Activated CD8-positive, alpha-beta memory T cell treated with anti-CD3 and anti-CD28 coated beads, Interleukin-2, amount 50 U/mL, for 1 hour (primary cell): ENCODE results near the gene ARID4B.
A peak's percentile ranks its signal among the peaks of the same experiment; 100 is the strongest.
"Not testable (repeated sequence)": the region's sequence is repeated elsewhere in the genome, so short reads cannot be mapped to it uniquely, and the experiment has no call there.

Experiments
- DNase-seq: peaks from one replicate; pipeline ENCODE4 v3.0.0-alpha.2; 2020; ENCODE audit errors: extremely low read depth

The ARID4B gene

DNA sequence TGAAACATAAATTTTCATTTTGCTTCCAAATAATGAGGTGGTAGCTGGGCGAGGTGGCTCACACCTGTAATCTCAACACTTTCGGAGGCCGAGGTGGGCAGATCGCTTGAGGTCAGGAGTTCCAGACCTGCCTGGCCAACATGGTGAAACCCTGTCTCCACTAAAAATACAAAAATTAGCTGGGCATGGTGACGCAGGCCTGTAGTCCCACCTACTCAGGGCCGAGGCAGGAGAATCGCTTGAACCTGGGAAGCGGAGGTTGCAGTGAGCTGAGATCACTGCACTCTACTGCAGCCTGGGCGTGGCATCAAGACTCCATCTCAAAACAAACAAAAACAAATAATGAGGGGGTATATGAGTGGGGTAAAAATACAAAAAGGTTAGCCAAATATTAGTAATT lies 168.0 kb downstream of the ARID4B start:
- DNase-seq: not testable (repeated sequence)

DNA sequence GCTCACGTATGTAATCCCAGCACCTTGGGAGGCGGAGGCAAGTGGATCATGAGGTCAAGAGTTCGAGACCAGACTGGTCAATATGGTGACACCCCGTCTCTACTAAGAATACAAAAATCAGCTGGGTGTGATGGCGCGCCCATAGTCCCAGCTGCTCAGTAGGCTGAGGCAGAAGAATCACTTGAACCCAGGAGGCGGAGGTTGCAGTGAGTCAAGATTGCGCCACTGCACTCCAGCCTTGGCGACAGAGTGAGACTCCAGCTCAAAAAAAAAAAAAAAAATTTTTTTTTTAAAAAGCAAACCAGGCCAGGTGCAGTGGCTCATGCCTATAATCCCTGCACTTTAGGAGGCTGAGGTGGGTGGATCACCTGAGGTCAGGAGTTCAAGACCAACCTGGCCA lies 168.7 kb downstream of the ARID4B start:
- DNase-seq: not testable (repeated sequence)

- DNase-seq: no peak
These were observed 169.3 kb downstream of the ARID4B start for GRCh38 chr1:235158680-235159079.

DNA sequence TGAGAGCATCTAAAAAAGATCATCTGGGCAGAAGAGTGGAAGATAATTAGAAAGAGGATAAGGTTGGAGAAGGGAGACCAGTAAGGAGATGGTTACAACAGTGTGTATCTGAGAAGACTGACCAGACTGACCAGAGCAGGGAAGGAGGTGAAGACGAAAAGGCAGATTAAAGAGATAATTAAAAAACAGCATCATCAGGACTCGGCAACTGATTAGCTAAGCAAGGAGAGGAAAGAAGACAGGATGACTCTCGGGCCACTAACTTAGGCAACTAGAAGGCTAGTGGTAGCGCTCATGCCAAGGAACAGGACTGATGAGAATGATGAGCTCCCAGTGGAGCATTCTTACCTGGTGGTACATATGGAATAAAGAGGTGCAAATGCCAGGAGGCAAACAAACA lies 170.8 kb downstream of the ARID4B start:
- no peak for DNase-seq

DNA sequence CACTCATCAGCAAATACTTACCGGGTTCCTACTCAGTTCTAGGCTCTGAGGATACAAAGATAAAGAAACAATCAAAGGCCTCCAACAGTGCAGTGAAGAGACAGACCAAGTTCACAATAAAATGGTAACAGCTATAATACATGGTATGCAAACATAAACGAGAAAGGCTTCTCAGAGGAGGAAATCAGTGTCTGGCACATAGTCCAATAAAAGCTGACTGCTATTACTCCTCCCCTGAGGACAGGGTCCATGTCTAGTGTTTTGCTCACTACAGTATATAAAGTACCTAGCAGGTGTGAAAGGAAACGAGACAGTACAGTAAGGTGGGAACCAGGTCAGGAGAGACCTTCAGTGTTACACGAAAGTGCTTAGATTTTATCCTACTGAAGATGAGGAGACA lies 171.2 kb downstream of the ARID4B start:
- DNase-seq: no peak

- no peak for DNase-seq
These were observed 171.7 kb downstream of the ARID4B start for GRCh38 chr1:235156265-235156664.

DNA sequence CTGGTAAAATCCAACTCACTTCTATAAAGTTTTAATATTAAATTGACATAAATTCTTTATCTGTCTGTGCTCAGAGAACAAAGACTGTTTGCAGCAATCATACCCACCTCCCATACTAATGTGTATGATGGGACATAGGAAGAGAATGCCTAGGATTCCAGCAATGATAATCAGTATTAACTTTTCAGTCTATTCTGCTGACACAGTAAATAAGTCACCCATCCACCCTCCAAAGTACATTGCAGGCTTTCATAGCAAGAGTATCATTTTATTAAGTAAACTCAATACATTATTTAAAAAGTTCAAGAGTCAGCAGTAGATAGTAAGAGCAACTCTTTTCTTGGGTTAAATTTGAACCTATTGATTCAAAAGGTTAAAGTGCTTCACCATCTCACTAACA lies 175.7 kb downstream of the ARID4B start:
- DNase-seq: no peak

DNA sequence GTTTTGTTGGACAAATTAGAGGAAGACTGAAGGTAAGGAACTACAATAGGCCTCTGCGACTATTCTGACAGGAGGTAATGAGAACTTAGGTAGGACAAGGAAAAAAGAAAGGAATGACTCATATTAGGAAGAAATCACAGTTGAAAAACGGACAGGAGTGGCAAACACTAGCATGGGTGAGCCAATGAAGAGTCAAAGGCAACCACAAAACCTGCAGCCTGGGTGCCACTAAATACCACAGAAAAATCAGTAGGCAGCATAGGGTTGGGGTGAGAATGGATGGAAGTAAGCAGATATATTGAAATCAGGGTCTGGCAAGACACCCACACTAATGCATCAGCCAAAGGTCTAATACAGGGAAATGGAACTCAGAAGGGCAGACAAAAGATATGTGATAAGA lies 176.9 kb downstream of the ARID4B start:
- DNase-seq: no peak

DNA sequence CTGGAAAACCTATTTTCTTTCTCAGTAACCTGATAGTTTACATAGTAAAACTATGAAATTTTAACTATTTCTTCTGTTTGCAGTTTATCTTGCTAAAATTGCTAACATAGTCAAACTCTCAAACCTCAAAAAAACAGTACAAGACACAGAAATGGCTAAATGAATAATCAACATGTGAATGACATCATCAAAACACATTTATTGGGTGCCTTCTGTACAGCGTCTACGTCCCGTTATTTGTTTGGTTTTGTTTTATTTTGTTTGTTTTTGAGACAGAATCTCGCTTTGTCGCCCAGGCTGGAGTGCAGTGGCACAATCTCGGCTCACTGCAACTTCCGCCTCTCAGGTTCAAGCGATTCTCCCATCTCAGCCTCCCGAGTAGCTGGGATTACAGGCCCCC lies 178.2 kb downstream of the ARID4B start:
- no peak for DNase-seq

- no peak for DNase-seq
These were observed 180.7 kb downstream of the ARID4B start for GRCh38 chr1:235147269-235147668.

GRCh38 chr1:235145639-235146038 lies 182.3 kb downstream of the ARID4B start:
- no peak for DNase-seq

DNA sequence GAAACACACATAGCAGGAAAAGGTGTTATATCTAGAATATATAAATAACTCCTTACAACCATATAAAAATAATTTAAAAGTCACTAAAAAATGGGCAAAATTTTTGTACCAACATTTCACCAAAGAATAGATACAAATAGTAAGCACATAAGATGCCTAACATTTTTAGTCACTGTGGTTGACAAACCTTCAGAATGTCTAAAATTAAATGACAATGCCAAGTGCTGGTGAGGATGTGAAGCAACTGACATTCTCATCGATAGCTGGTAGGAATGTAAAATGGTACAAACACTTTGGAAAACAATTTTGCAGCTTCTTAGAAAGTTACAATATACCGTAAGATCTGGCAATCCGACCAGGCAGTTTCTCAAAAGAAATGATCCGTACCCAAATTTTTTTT lies 185.0 kb downstream of the ARID4B start:
- no peak for DNase-seq

DNA sequence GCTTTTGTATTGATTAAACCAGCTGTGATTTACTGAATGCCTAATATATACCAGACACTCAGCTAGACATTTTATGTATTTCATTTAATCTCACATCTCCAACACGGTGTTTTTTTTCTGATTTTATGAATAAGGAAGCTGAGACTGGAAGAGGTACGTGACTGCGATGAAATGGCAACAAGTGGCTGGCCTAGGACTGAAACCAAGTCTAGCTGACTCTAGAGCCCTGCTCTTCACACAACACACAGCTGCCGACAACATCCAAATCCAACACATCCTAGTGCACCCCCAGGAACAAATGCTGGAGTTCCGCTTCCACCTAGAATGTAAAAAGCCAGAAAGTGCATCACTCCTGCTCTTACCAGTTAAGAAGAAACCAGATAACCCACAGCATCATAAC lies 188.7 kb downstream of the ARID4B start:
- no peak for DNase-seq

- no peak for DNase-seq
These were observed 189.2 kb downstream of the ARID4B start for GRCh38 chr1:235138821-235139220.

DNA sequence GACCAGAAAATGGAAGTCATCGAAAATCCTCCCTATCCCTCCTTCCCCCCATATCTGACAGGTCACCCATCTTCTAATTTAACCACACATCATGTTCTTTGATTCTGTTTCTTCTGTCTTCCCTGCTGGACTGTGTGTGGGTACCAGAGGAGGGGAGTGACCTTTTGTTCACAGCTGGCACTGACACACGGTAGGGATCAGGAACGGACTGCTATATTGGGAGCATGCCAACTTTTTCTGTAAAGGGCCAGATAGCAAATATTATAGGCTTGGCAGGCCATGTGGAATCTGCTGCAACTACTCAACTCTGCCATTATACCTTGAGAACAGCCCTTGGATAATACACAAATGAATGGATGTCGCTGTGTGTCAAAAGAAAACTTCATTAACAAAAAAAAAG lies 191.9 kb downstream of the ARID4B start:
- DNase-seq: no peak

- DNase-seq: no peak
These were observed 193.8 kb downstream of the ARID4B start for GRCh38 chr1:235134171-235134570.

DNA sequence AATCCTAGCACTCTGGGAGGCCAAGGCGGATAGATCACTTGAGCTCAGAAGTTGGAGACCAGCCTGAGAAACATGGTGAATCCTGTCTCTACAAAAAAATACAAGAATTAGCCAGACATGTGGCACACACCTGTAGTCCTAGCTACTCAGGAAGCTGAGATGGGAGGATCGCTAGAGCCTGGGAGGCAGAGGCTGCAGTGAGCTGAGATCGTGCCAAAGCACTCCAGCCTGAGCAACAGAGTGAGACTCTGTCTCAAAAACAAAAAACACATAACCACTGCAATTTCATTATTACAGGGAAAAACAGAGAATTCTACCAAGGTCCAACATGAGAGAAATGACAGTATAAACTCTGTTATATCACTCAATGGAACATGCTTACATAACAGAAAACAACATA lies 194.9 kb downstream of the ARID4B start:
- no peak for DNase-seq

DNA sequence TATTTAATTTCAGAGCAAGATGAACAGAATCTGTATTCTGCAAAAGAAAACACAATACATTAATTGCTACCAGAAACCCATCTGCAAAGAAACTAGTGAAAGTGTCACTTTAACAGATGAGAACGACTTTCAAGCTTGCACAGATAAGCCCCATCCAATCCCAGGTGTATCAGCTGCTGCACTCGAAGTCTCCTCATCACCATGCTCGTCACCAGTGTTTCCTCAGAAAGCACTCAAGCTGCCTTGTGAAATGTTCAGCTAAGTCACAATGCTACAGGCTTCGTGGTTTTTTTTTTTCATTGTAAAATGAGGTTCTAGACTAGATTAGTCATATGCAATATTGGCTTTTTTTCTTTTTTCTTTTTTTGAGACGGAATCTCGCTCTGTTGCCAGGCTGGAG lies 196.0 kb downstream of the ARID4B start:
- DNase-seq: no peak

- no peak for DNase-seq
These were observed 197.2 kb downstream of the ARID4B start for GRCh38 chr1:235130766-235131270.

- DNase-seq: no peak
These were observed 198.0 kb downstream of the ARID4B start for GRCh38 chr1:235129774-235130570.

DNA sequence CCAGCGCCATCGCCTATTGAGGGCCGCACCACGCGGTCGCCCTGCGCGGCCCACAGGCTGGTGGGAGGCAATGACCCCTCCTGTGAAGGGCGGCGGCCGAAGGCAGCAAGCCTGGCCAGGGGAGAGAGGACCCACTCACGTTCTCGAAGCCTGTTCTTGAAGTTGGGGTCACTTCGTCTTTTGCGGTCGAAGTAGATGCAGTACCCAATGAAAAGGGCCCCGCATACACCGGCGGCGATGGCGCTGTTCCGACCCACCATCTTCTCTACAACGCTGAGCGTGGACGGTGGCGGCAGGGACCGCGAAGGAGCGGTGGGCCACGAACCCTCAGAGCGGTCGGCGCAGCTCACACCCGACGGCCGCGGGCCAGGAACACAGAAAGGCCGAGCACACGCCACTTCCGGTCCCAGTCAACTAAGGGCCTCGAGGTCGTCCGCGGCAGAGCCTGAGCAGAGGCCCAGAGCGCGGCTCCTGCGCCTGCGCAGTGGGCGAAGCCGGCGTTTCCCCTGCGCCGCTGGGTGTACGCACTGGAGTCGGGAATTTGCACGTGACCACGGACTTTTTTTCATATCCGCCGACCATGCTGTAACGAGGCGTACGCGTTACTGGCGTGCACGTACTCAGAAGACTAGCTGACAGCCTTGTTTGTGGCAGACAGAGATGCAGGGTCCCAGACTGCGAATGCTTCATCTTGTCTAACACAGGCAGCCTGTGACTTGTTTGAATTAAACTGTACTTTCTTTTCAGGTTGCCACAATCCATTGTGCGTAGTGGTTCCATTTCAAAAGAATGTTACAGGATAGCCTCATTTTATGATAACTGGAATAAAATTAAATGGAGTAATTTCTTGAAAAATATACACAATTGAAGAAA lies 199.3 kb downstream of the ARID4B start, which contains the start of gene TOMM20:
TSS of gene TOMM20 (minus strand) at position 382 of the 873 bp plus-strand sequence. CDS start at position 260, 122 bp downstream.
- DNase-seq: peak; percentile 82

- DNase-seq: no peak
These were observed 200.1 kb downstream of the ARID4B start for GRCh38 chr1:235127732-235128455.
